Bronchial epithelial cell (primary cell): ENCODE measurements around the gene MIX23. TPM values are rescaled to one million over a fixed set of nuclear protein-coding genes. Genes with fewer than 3 reads are reported as not detected.
"Not testable (repeated sequence)": the region's sequence is repeated elsewhere in the genome, so short reads cannot be mapped to it uniquely, and the experiment has no call there.

Source experiments
- DNase-seq: peaks from one replicate; pipeline ENCODE4 v3.0.0-alpha.2; 2010; ENCODE audit warnings: low read depth
- FAIRE-seq: peaks from 2 replicates; lab custom pipeline; 2011; peaks lifted over from hg19 to GRCh38; lab: Jason Lieb, UNC
- H3K27me3 ChIP-seq: 2 replicates; pipeline ENCODE4 v1.5.1; 2011; ENCODE audit warnings: low read length; ENCODE audit not compliant: control insufficient read depth, insufficient read depth
- H3K36me3 ChIP-seq: 2 replicates; pipeline ENCODE4 v1.5.1; 2011; ENCODE audit warnings: low read length; ENCODE audit not compliant: control insufficient read depth, insufficient read depth
- H3K4me3 ChIP-seq: 2 replicates; pipeline ENCODE4 v1.5.1; 2011; ENCODE audit warnings: mild to moderate bottlenecking, low read depth, low read length, control low read depth
- total RNA-seq: library from RNA; depleted of rRNA; stranded (reverse); fragments of >200 nt; gene quantifications from 2 replicates; pipeline ENCODE4 v1.2.1, GENCODE V29; 2014
- TF ChIP-seq, protein P1 (sequence below): IDR thresholded peaks from 2 replicates; pipeline ENCODE4 v1.5.1; 2011; ENCODE audit warnings: mild to moderate bottlenecking, moderate library complexity, low read length, control low read depth, inconsistent platforms; ENCODE audit not compliant: insufficient read depth, severe bottlenecking

MIX23 gene
- total RNA-seq, 1 donor from 2014 or later: 24.0 TPM

DNA sequence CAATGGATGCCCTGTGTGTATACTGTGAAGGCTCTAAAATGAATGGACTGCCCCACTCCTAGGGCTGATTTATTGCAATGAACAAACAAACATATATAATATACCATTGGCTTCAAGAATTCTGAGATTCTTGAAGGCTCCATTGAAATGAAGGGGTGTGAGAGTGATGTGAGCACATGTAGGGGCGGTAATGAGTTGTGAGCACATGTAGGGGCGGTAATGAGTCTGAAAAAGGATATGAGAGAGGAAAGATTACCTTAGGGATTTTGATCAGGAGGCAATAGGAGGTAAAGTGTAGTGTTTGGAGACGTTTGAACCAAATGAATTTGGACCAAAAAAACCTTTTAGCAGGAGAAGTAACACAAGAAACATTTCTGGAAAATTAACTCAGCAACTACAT is 4.7 kb upstream of the MIX23 start:
- TF ChIP-seq, protein P1, sequence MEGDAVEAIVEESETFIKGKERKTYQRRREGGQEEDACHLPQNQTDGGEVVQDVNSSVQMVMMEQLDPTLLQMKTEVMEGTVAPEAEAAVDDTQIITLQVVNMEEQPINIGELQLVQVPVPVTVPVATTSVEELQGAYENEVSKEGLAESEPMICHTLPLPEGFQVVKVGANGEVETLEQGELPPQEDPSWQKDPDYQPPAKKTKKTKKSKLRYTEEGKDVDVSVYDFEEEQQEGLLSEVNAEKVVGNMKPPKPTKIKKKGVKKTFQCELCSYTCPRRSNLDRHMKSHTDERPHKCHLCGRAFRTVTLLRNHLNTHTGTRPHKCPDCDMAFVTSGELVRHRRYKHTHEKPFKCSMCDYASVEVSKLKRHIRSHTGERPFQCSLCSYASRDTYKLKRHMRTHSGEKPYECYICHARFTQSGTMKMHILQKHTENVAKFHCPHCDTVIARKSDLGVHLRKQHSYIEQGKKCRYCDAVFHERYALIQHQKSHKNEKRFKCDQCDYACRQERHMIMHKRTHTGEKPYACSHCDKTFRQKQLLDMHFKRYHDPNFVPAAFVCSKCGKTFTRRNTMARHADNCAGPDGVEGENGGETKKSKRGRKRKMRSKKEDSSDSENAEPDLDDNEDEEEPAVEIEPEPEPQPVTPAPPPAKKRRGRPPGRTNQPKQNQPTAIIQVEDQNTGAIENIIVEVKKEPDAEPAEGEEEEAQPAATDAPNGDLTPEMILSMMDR: no peak
- DNase-seq: no peak
- Histone ChIP-seq H3K4me3 (no peak overlapping the region), H3K27me3 (no peaks in the 10 kb centered on the region), H3K36me3 (peaks cover 2% of the 10 kb centered on the region)
- no peak for FAIRE-seq

- TF ChIP-seq, protein P1: peak; percentile 67
- DNase-seq (peak; percentile 80), FAIRE-seq (no peak)
- peaks cover 2% of the 10 kb centered on the region for H3K36me3 ChIP-seq
- H3K4me3 ChIP-seq: peak within 1 kb of the TSS; percentile 62
- H3K27me3 ChIP-seq: no peaks in the 10 kb centered on the region
Observed at GRCh38 chr3:122383771-122384697, 1.0 kb upstream of the MIX23 start, which contains the start of gene FAM162A. Gene FAM162A (plus strand): TSS chr3:122384182. CDS start chr3:122384266, 84 bp downstream.

DNA sequence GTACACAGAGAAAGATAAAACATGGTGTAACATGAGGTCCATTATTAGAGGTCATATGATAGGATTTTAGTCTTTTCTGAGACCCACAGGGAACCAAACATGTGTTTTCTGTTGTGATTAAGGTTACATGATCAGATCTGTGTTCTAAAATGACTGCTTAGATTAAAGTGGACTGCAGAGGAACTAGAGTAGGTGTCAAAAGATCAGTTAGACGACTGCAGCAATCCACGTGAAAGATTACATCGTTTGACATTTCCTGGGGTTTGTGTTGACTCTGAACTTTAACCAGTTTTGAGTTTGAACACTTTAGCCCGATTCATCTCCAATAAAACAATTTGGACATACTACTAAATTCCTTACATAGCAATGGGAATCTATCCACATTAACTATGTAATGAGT is 5.1 kb downstream of the MIX23 start:
- H3K4me3 ChIP-seq: no peak overlapping the region
- peaks cover 1% of the 10 kb centered on the region for H3K36me3 ChIP-seq
- DNase-seq: no peak
- TF ChIP-seq, protein P1: no peak
- H3K27me3 ChIP-seq: no peaks in the 10 kb centered on the region
- FAIRE-seq: no peak

DNA sequence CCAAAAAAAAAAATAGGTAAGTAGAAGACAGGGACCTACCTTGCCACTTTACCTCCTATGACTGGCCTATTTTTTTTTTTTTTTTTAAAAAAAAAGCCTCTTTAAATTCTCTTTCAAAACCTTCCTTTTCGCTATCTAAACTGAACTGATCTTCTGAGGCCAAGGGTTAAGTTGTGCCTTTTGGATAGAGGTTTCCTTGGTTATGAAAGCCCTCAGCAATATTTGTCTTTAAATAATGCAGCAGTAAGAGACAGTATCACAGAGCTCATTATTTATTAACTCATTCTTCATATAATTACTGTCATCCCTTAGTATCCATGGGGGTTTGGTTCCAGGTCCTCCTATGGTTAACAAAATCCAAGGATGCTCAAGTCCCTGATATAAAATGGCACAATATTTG is 9.0 kb downstream of the MIX23 start:
- peaks cover 1% of the 10 kb centered on the region for H3K36me3 ChIP-seq
- no peak for FAIRE-seq
- TF ChIP-seq, protein P1: no peak
- no peak overlapping the region for H3K4me3 ChIP-seq
- DNase-seq: no peak
- H3K27me3 ChIP-seq: no peaks in the 10 kb centered on the region

GRCh38 chr3:122366379-122366749 is 16.7 kb downstream of the MIX23 start:
- Histone ChIP-seq H3K36me3 (peaks cover 1% of the 10 kb centered on the region), H3K27me3 (no peaks in the 10 kb centered on the region), H3K4me3 (no peak overlapping the region)
- DNase-seq: peak; percentile 92
- FAIRE-seq: peak; percentile 68
- TF ChIP-seq, protein P1: no peak

GRCh38 chr3:122365582-122366378 is 17.3 kb downstream of the MIX23 start:
- not testable (repeated sequence) for H3K4me3 ChIP-seq, H3K27me3 ChIP-seq, H3K36me3 ChIP-seq
- FAIRE-seq (peak; percentile 72), DNase-seq (peak; percentile 94)
